ENCODE results near the gene CLCN6. TPM values are rescaled to one million over a fixed set of nuclear protein-coding genes. Genes with fewer than 3 reads are reported as not detected.

Gene CLCN6
- polyA plus RNA-seq, 1 donor from 2014 or later, result 12.5 TPM

- Histone ChIP-seq H3F3A (ENCODE audit: insufficient read depth, low read length, poor library complexity, severe bottlenecking) (no peaks in the 10 kb centered on the region), H3K27me3 (ENCODE audit: insufficient read depth, low read depth, low read length) (no peaks in the 10 kb centered on the region), H3K36me3 (ENCODE audit: insufficient read depth, low read length) (no peaks in the 10 kb centered on the region), H2AFZ (ENCODE audit: low read depth, low read length) (no peak overlapping the region), H4K20me1 (ENCODE audit: insufficient read depth) (no peaks in the 10 kb centered on the region), H3K9me3 (ENCODE audit: low read length) (no peaks in the 10 kb centered on the region), H3K79me2 (replicated peaks; ENCODE audit: insufficient read depth, low read length) (no peaks in the 10 kb centered on the region), H3K4me3 (ENCODE audit: low read length) (no peak overlapping the region), H3K4me2 (ENCODE audit: low read length) (no peak overlapping the region), H3K27ac (ENCODE audit: low read length) (no peak overlapping the region), H3K9ac (ENCODE audit: low read length) (no peak overlapping the region), H3K9me2 (ENCODE audit: insufficient read depth, low read length) (no peaks in the 10 kb centered on the region)
- TF ChIP-seq SMC3 (conservative IDR thresholded peaks at IDR 0.05; ENCODE audit: poor library complexity), result no peak
- TF ChIP-seq RAD21 (conservative IDR thresholded peaks at IDR 0.05), result no peak
- no peak for TF ChIP-seq TAF1 (IDR thresholded peaks at IDR 0.05; ENCODE audit: low read depth)
- TF ChIP-seq REST (IDR thresholded peaks at IDR 0.05; ENCODE audit: borderline replicate concordance), result no peak
- TF ChIP-seq POLR2AphosphoS5 (IDR thresholded peaks at IDR 0.05), result no peak
- no peak for TF ChIP-seq MXI1 (conservative IDR thresholded peaks at IDR 0.05; ENCODE audit: poor library complexity, severe bottlenecking)
- TF ChIP-seq EP300 (conservative IDR thresholded peaks at IDR 0.05; ENCODE audit: poor library complexity, severe bottlenecking), result no peak
- no peak for TF ChIP-seq EZH2 (IDR thresholded peaks at IDR 0.05; ENCODE audit: borderline replicate concordance, insufficient read depth, low read length, poor library complexity, severe bottlenecking)
- TF ChIP-seq CTCF (IDR thresholded peaks at IDR 0.05; ENCODE audit: poor library complexity, severe bottlenecking), result no peak
Measured at GRCh38 chr1:11774753-11775152, 31.2 kb upstream of the CLCN6 start.

GRCh38 chr1:11777658-11778322, 28.2 kb upstream of the CLCN6 start:
- H3K9ac ChIP-seq (ENCODE audit: low read length), result no peak overlapping the region
- no peak overlapping the region for H2AFZ ChIP-seq (ENCODE audit: low read depth, low read length)
- no peak overlapping the region for H3K4me3 ChIP-seq (ENCODE audit: low read length)
- TF ChIP-seq MXI1 (conservative IDR thresholded peaks at IDR 0.05; ENCODE audit: poor library complexity, severe bottlenecking) (no peak), EP300 (conservative IDR thresholded peaks at IDR 0.05; ENCODE audit: poor library complexity, severe bottlenecking) (no peak), POLR2AphosphoS5 (IDR thresholded peaks at IDR 0.05) (no peak), TAF1 (IDR thresholded peaks at IDR 0.05; ENCODE audit: low read depth) (no peak)
- no peaks in the 10 kb centered on the region for H4K20me1 ChIP-seq (ENCODE audit: insufficient read depth)
- no peak overlapping the region for H3K4me2 ChIP-seq (ENCODE audit: low read length)
- H3K27ac ChIP-seq (ENCODE audit: low read length), result no peak overlapping the region
- H3K27me3 ChIP-seq (ENCODE audit: insufficient read depth, low read depth, low read length), result no peaks in the 10 kb centered on the region
- H3K9me2 ChIP-seq (ENCODE audit: insufficient read depth, low read length), result no peaks in the 10 kb centered on the region
- H3K36me3 ChIP-seq (ENCODE audit: insufficient read depth, low read length), result no peaks in the 10 kb centered on the region
- no peaks in the 10 kb centered on the region for H3K9me3 ChIP-seq (ENCODE audit: low read length)
- no peaks in the 10 kb centered on the region for H3F3A ChIP-seq (ENCODE audit: insufficient read depth, low read length, poor library complexity, severe bottlenecking)
- no peaks in the 10 kb centered on the region for H3K79me2 ChIP-seq (replicated peaks; ENCODE audit: insufficient read depth, low read length)
